Measurements from ENCODE around the gene SYT1. TPM values are rescaled to one million over a fixed set of nuclear protein-coding genes. Genes with fewer than 3 reads are reported as not detected.

SYT1 gene
- total RNA-seq, 1 experiment from 2014 or later, result 15.8 TPM

- TF ChIP-seq CTCF (conservative IDR thresholded peaks at IDR 0.05), result no peak
- no peak overlapping the region for H2BK120ac ChIP-seq (ENCODE audit: low read depth, low read length, poor library complexity, severe bottlenecking)
- H3K9me3 ChIP-seq (ENCODE audit: control insufficient read depth, low read depth, low read length), result no peaks in the 10 kb centered on the region
- H4K20me1 ChIP-seq (ENCODE audit: control insufficient read depth, insufficient read depth, insufficient read length), result no peaks in the 10 kb centered on the region
- H4K5ac ChIP-seq (ENCODE audit: insufficient read length, low read depth, low read length), result no peak overlapping the region
- H3K4me1 Mint-ChIP-seq, result peaks cover 5 to 9% of the 10 kb centered on the region in 2 experiments
- H3K27me3 ChIP-seq (ENCODE audit: insufficient read depth, low read length), result no peaks in the 10 kb centered on the region
- no peak overlapping the region for H2BK5ac ChIP-seq (ENCODE audit: insufficient read length, low read length)
- no peaks in the 10 kb centered on the region; the same call in 1 of the 2 replicates for H3K4me1 ChIP-seq (ENCODE audit: insufficient read depth, low read length)
- H3K56ac ChIP-seq (ENCODE audit: insufficient read length, low read depth, low read length), result no peak overlapping the region
- no CpG with 5 or more reads among the region's 1 CpG for WGBS (ENCODE audit: extremely low coverage, insufficient read length, low lambda C conversion rate)
- no peak overlapping the region for H4K8ac ChIP-seq (replicated peaks; ENCODE audit: insufficient read length, low read depth, low read length)
- H3K9me3 Mint-ChIP-seq, result no peaks in the 10 kb centered on the region
- H3K9ac ChIP-seq (ENCODE audit: extremely low read depth, insufficient read length, low read length), result no peak overlapping the region
- no peak overlapping the region for H3K4me3 Mint-ChIP-seq
- no peaks in the 10 kb centered on the region for H3K36me3 Mint-ChIP-seq (ENCODE audit: insufficient read depth in 1 of 3, low read depth in 3 of 3)
- no peak overlapping the region for H2BK20ac ChIP-seq (ENCODE audit: low read depth, low read length, poor library complexity, severe bottlenecking)
- H3K23me2 ChIP-seq (ENCODE audit: insufficient read length, low read depth, low read length, poor library complexity, severe bottlenecking), result no peaks in the 10 kb centered on the region
- no peak overlapping the region for H3K18ac ChIP-seq (ENCODE audit: insufficient read length, low read depth, low read length)
- H3K27me3 Mint-ChIP-seq (ENCODE audit: low read depth), result no peaks in the 10 kb centered on the region
- no peak overlapping the region for H2BK15ac ChIP-seq (ENCODE audit: low read depth, low read length)
- no peak overlapping the region for H2AK5ac ChIP-seq (ENCODE audit: insufficient read length, low read length)
- H3T11ph ChIP-seq (ENCODE audit: low read length), result no peak overlapping the region
- no peaks in the 10 kb centered on the region for H3K79me1 ChIP-seq (ENCODE audit: insufficient read depth, low read depth, low read length, poor library complexity, severe bottlenecking)
- H2BK12ac ChIP-seq (ENCODE audit: insufficient read length, low read depth, low read length), result no peak overlapping the region
- DNase-seq, result no peak
- 0 out of 7 replicates have a peak overlapping the region, but pooled peaks of 1 of the 3 experiments have one; percentile 41 for H3K27ac Mint-ChIP-seq
- no peak overlapping the region for H3K4me2 ChIP-seq (ENCODE audit: insufficient read depth, insufficient read length, low read length)
- H3K79me2 ChIP-seq (ENCODE audit: insufficient read depth, low read length), result no peaks in the 10 kb centered on the region
- no peak overlapping the region for H3K14ac ChIP-seq (ENCODE audit: insufficient read depth, low read length)
- H4K91ac ChIP-seq (ENCODE audit: insufficient read length, low read depth, low read length), result no peak overlapping the region
- no peak overlapping the region for H3K23ac ChIP-seq (ENCODE audit: insufficient read length, low read depth, low read length)
- H3K4ac ChIP-seq (ENCODE audit: low read depth, low read length), result no peak overlapping the region
- H3K27ac ChIP-seq (ENCODE audit: insufficient read length, low read depth, low read length), result no peak overlapping the region
- no peak overlapping the region for H2AFZ ChIP-seq (ENCODE audit: low read length)
These were observed 206.9 kb downstream of the SYT1 start for GRCh38 chr12:79071498-79071897.

All from H9 (cell line).